DMS153 treated with DMSO at 0.1 percent for 48 hours (cell line): Measurements from ENCODE around the gene NKX2-2.
A peak's percentile ranks its signal among the peaks of the same experiment; 100 is the strongest.
"Not testable (repeated sequence)": the region's sequence is repeated elsewhere in the genome, so short reads cannot be mapped to it uniquely, and the experiment has no call there.

ENCODE experiments used
- DNase-seq: peaks from one replicate; lab custom pipeline; 2025; ENCODE audit not compliant: unreplicated experiment; lab: John Stamatoyannopoulos, UW

NKX2-2 gene

DNA sequence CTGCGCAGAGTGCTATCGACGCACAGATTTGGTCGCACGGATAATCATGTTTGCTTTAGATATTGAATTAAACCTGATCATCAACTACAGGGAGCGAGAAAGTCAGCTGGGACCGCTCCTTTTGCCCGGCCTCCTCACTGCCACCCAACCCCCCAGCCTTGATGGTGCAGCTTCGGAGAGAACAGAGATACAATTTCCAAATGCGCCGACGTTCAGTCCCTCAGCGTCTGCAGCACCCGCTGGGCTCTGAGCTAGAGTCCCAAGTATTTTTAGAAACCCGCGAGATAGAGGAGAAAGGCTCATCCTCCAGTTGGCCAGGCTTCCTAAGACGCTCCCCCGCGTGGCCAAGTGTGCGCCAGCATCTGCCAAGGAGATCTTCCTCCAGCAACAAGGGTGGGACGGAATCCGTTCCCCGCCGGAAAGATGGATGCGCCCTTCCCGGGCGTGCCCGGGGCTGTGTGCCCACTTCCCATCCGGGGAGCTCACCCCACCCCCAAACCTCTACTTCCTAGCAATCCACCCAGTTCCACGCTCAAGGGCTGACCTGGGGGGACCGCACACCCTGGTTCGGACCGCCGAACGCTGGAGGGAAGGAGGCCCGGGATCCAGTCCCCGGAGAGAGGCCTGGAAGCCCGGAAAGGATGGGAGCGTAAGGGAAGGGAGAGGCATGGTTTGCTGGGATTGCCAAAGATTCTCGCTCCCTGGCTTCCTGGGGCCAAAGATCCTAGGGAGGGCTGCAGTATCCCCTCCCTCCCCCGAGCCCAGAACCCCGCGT, 4.1 kb downstream of the NKX2-2 start:
- no peak for DNase-seq

DNA sequence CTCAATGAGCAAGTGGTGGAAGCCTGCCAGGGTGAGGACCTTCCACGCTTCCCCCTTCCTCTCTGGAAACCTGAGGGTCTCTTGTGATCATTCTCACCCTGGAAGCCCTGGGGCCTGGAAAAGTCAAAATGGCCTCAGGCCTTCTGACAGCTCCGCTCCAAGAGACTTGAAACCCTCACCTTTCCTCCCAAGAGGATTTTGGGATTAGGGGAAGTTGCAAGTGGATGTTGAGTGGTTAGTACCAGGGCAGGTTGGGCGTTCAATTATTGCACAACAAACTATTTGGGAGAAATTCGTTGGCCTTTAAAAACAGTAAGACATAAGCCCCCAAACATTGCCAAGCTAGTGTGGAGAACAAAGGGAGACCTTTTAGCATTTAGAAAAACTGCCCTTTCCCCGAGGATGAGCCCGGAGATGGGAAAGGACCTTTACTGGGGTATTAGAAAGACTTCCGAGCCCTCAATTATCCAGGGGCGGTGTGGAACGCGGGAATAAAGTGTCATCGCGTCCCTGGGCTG, 4.7 kb downstream of the NKX2-2 start:
- DNase-seq, result no peak

DNA sequence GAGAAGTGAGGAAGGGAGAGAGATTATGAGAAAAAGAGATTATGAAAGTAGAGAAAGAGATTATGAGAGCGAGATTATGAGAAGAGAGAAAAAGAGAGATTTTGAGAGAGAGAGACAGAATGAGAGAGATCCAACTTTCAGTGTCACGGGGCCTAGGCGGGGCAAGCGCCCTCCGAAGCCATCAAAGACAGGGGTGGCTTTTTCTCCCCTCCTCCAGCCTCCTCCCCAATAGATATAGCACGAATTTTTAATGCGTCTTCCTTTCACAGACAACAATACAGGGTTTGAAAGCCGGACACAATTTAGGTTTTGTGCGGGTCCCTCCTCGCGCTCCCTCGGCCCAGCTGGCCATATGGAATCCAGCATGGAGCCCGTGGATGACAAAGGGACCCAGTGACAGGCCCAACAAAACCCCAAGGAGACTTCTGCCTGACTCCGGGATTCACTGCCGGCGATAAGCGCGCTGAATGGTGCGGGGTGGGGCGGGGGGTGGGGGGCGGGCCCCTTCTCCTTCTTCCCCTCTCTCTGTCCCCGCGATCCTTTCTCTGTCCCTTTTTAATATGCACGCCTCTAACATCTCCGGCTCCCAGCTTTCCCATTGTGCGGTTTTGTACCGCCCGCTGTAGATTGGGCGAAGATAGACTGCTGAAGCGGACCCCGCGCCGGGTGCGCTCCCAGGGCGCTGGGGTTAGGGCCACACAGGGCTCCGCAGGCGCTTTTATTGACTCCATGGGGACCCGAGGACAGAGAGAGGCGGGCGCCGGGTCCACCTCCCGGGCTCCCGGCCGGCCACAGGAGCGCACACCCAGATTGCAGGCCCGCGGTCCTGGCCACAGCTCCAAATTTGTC, 5.4 kb downstream of the NKX2-2 start:
- DNase-seq, result no peak

DNA sequence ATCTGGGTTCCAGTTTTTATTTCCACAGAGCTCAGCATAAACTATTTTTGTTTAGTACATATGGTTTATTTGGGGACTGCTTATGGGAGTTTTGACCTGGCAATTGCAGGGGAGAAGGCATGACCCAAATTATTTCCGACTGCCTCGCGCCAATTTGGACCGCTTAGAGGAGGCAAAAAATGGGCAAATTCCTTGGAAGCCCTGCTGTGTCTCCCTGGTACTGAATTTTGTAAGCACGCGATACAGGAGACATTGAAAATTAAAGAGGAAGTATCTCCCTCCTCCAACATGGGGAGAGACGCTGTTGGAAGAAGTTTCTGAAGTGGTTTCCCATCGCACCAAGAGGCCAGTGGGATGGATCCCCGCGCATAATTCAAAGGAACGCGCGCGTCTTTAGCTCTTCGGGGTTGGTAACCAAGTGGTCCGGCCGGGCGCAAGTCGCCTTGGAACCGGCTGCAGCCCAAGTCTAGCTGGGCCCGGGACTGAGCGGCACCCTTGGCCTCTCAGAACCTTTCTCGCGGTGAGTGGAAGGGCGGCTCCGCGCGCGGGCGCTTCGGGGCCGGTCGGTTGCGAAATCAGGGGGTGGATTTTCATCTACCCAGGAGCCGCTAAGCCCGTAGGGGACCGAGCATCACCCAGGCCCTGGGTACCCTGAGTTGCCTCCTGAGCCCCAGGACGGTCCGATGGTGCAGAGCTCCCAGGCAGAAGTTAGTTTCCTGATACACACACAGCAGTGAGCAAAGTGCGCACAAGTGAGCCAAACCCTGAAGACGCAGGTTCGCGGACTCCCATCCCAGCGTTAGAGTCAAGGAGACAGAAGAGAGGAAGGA, 6.2 kb downstream of the NKX2-2 start:
- DNase-seq, result no peak

DNA sequence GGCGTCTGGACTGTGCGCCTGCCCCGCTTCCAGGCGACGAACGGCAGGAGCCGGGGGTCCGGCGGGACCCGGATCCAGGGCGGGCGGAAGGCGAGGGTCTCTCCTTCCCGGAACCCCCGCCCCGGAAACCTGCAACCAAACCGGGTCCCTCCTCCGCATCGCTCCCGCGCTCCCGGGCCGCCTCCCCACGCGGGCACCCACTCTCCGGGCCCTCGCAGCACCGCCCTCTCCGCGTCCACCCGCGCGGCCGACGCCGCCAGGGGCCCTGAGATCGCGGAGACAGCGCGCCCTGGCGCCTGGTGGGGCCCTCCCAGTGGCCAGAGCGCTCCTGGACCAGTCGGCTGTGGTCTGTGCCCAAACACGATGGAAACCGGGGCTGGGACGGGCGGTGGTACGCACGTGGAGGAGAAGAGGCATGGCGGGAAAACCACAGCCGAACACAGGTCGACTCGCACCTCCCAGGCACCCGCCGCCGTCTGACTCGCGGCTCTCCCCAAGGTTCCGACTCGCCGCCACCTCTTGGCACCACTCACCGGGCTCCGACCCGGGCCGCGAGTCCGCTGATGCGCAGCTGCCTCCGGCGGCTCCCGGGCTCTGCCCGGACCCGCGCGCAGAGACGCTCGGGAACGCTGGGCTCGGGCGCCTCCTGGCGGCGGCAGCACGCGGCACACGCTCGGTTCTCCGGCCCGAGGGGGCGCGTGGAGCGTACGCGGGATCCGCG, 7.9 kb downstream of the NKX2-2 start:
- DNase-seq, result no peak

DNA sequence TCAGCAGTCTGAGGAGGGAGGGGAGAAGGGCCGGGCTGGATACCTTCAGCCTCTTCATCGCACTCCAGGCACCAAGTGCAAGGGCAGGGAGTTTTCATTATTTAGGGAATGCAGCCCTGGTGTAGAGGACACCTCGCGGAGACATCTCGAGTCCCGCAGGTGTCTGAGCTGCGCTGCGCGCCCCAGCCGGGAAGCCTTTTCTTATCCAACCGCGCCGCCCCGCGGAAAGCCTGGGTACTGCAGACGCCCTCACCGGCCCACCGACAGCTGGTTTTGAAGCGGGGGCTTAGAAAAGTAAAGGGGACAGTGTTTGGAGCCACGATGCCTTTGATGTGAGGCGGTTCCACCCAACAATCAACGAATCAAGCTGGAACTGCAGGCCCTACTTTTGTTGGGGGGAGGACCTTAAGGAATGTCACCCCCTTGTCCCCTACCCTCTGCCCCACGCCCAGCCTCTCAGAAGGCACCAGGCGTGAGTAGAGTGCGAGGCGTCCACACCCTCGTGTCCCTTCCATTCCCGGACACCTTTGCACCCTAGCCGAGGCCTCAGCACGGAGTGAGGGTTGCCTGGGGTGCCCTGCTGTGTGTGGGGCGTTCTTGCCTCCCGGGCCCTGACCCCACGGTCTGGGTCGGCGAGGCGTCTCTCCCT, 8.6 kb downstream of the NKX2-2 start:
- DNase-seq, result no peak

DNA sequence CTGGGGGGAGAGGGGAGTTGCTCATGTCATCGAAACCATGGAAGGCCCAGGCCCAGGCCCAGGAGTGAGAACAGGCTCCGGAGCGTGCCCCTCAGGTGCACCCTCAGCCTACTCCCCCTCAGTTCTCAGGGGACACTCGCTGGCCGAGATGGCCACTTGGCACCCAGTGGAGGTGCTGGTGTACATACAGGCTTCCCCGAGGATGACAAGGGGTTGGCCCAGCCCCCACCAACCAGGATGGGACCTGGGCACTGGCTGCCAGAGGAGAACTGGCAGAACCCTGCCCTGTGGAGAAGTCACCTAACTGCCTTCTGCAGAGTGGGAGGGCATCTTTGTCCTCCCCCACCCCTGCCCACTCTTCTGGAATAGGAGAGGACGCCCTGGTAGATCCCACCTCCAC, 9.5 kb downstream of the NKX2-2 start:
- DNase-seq, result no peak

DNA sequence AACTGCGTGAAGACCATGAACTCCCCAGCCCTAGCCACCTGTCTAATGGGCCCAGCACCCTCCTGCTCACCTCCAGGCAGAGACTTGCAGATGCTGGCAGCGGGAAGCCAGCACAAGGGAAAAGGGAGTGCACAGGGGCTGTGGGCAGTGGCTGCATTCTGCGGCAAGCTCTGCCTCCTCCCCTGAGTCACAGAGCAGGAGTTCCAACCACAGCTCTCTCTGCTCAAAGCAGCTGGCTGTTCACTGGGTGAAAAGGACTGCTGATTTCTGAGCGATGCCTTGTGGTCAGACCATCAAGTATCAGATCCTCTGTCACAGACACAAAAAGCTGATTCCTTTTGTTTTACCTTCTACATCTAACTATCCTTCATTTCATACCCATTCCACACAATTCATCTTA, 10.5 kb downstream of the NKX2-2 start:
- no peak for DNase-seq

DNA sequence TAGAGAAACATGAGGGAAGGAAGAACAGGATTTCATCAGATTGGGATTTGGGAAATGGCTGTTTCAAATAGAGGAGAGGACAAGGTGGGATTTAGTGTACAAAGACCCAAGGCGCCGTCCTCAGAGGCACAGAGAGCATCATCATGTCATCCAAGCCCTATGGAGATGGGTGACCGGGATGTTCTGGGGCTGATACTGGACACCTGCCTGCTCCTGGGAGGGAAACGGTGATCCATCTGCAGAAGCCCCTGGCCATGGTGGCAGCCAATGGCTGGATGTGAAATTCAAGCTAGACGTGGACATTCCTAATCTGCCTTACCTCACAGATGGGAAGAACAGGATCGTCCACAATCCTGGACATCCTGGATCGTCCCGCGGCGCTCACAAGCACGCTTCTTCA, 12.7 kb downstream of the NKX2-2 start:
- DNase-seq, result no peak

DNA sequence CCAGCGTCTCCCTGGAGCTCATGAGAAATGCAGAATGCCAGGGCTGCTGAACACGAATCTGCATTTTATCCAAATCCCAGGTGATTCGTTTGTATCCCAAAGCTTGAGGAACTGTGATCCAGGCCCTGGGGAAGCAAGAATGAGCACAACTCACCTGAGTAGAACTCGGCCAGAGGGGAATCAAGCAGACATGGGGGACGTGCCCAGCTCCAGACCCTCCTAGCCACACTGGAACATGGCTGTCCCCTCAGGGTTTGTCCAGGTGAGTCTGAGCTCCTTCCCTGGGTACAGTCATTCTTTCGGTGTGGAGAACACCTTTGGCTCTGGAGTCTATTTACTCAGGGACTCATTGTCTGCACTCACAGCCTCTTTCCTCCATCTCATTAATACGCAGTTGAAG, 13.3 kb downstream of the NKX2-2 start:
- DNase-seq, result no peak

DNA sequence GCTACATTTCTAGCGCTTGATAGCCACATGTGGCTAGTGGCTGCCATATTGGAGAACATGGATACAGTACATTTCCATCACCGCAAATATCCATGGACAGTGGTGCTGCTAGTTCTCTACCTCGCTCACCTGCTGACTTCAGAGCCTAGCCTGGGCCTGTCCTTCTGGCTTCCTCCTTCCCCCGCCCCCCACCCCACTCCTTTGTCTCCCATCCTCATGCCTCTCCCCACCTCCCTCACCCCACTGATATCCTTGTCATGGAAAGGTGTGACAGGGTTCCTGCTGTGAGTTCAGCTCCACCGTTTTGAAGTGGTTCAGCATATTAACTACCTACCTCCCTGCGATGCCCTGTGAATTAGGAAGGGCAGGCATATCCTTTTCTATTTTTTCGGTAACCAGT, 14.2 kb downstream of the NKX2-2 start:
- DNase-seq, result no peak

DNA sequence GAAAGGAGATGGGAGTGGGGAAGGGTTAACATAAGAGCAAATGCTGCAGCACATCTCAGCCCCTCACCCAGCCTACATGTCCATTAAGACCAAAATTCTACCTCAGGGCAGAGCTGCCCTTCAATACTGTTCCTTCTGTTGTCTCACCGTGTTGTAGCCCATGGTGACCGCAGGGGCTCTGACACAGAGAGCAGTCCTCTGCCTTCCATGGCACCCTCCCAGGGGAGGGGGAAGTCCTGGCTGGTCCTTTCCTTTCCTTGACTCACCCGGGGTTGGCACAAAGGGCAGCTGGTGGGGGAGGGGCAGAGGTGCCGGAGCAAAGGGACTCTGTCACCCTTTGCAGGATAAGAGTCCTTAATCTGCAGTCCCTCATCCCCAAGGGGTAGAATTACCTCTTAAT, 15.2 kb downstream of the NKX2-2 start:
- no peak for DNase-seq

DNA sequence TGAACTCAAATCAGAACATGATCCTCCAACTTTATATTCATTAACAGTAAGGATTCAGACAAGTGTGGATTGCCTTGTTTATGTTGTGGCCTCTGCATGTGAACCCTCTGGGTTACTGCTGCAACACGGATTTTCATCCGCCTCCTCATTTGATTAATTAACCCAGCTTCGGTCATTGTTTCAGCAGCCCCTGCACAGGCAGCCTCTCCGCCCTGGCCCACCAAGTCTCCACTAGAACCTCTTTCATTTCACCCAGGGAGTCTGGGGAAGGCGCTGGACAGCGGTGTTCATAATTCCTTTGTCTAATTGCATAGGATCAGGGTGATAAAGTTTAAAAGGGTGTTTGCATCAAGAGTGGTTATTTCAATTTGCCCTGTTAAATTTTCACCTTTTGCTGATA, 15.7 kb downstream of the NKX2-2 start:
- DNase-seq, result no peak

DNA sequence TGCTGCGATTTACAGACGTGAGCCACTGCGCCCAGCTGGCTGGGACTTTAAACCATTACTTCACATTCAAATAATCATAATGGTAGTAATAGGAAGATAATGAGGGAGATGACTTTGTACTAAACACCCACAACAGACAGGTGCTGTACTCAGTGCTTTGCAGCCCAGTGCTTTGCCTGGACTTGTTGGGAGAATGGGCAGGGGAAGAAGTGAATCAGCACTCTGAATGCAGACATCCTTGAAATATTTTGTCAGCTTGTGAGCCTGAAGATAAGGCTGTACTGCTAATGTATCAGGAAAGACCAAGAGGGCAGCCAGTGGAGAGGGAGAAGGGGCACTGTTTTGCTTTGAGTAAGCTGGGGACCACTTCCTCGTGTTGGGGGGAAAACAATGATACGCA, 17.4 kb downstream of the NKX2-2 start:
- no peak for DNase-seq

DNA sequence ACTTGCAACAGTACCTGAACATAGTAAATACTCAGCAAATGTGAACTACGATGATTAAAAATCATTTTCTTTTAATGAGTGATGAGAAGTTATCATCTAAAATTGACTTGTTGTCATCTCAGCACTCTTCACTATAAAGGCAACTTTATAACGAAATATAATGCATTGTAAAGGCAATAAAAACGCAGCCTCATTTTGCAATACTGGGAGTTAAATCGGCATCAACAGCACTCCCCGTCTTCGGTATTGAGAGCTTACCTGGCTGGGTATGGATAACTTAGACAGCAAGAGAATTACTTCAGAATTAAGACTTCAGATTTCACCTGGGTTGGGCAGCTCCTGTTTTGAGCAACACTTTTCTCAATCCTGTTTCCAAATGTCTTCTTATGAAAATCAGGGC, 20.8 kb downstream of the NKX2-2 start:
- no peak for DNase-seq

DNA sequence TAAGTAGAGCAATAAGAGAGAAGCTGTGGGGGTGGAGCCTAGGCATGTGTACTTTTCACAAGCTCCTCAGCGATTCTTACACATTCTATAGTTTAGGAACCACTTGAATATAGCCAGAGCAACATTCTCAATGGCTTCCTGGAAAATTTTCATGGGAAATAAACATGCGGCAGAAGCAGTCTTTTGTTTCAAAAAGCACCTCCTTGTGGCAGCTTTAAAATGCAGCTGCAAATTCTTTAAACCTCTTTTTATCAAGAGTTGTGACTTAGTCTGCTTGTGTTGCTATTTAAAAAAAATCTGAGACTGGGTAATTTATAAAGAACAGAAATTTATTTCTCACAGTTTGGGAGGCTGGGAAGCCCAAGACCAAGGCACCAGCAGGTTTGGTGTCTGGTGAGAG, 23.8 kb downstream of the NKX2-2 start:
- peak; percentile 24 for DNase-seq

DNA sequence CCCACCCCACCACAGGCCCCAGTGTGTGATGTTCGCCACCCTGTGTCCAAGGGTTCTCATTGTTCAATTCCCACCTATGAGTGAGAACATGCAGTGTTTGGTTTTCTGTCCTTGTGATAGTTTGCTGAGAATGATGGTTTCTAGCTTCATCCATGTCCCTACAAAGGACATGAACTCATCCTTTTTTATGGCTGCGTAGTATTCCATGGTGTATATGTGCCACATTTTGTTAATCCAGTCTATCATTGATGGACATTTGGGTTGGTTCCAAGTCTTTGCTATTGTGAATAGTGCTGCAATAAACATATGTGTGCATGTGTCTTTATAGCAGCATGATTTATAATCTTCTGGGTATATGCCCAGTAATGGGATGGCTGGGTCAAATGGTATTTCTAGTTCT, 33.7 kb downstream of the NKX2-2 start:
- not testable (repeated sequence) for DNase-seq

DNA sequence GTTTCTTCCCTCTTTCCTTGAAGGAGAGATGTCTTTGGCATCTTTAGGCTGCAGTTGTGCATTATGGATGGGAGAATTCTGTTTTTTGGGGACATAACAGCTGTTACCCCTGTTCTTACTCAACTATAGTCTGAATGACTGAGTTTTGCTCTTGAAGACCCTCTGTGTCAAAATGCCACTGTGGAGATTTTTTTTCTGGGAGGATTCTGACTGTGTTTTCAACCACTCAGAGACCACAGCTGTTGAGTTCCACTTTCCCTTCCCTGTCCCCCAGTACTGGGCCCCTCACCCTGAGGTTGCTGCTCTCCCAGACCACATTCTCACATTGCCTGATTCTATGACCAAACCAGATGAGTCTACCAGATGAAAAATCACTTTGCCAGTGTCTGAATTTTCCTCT, 48.1 kb downstream of the NKX2-2 start:
- DNase-seq, result no peak

DNA sequence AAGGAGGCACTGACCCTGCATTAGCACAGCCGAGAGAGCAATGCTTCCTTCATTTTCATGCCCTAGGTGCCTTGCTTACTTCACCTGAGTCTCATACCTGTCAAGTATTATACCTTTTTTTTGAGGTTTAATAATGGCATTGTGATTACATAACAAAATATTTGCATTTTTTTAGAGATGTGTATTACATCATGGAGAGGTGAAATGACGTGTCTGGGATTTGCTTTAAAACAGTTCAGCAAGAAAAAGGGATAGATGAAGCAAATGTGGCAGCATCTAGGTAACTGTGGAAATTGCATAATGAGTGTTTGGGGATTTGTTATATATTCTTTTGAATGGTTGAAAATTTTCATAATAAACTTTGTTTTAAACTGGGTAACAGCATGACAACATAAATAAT, 48.9 kb downstream of the NKX2-2 start:
- DNase-seq, result no peak
